Right lobe of liver (tissue), 6 donors: ENCODE measurements around the gene FAH. TPM values are rescaled to one million over a fixed set of nuclear protein-coding genes. Genes with fewer than 3 reads are reported as not detected.

Experiments used
- ATAC-seq, 4 donors: fragments of 200-7000 bp; cut with Tn5 transposase; one replicate each; pipeline ENCODE4 v1.9.1; 2020; ENCODE audit warnings: mild to moderate bottlenecking in 4 of 4, moderate library complexity in 4 of 4
- DNase-seq, 3 donors: peaks; one replicate each; pipeline ENCODE4 v3.0.0-alpha.2; 2020
- H3K27ac ChIP-seq, 3 donors: fragments of 200-600 bp; one replicate each; pipeline ENCODE4 v1.8.0; 2022
- H3K27me3 ChIP-seq, 2 donors: fragments of 200-600 bp; one replicate each; pipeline ENCODE4 v1.8.0; 2022
- H3K36me3 ChIP-seq, 4 donors: fragments of 200-600 bp; sonication (generic) in 1 of 4; one replicate each; pipeline versions ENCODE4 v1.5.1 to v1.8.0; 2017 to 2022; ENCODE audit warnings: control low read depth in 1 of 4
- H3K4me1 ChIP-seq, 4 donors: fragments of 200-600 bp; sonication (generic) in 1 of 4; one replicate each; pipeline versions ENCODE4 v1.5.1 to v1.8.0; 2017 to 2022; ENCODE audit warnings: control low read depth in 1 of 4
- H3K4me3 ChIP-seq, 3 donors: fragments of 200-600 bp; one replicate each; pipeline ENCODE4 v1.8.0; 2022
- H3K9me3 ChIP-seq, 4 donors: fragments of 200-600 bp; sonication (generic) in 1 of 4; one replicate each; pipeline versions ENCODE4 v1.5.1 to v1.8.0; 2017 to 2022; ENCODE audit warnings: control low read depth in 1 of 4
- CTCF ChIP-seq, 4 donors: fragments of 200-600 bp in 3 of 4; fragments of 450-650 bp in 1 of 4; IDR thresholded peaks; one replicate each; pipeline versions ENCODE4 v1.5.1 to v1.8.0; 2016 to 2022; ENCODE audit warnings: antibody characterized with exemption in 4 of 4, mild to moderate bottlenecking in 2 of 4
- POLR2A ChIP-seq: fragments of 450-650 bp; IDR thresholded peaks from one replicate; pipeline ENCODE4 v1.6.1; 2017; ENCODE audit warnings: antibody characterized with exemption, mild to moderate bottlenecking
- WGBS: methylation state at CpG from one replicate; pipeline ENCODE4 v1.1.6; 2018; ENCODE audit warnings: low coverage, low lambda C conversion rate; ENCODE audit not compliant: insufficient coverage; ENCODE audit errors: missing lambda C conversion rate; 5-methylcytosine and 5-hydroxymethylcytosine counted together
- intact Hi-C, 2 donors: fragments of 100-400 bp; cut with DNase I; formaldehyde crosslinking; loops; one replicate each; pipeline versions ENCODE4 v1.11.2 to v1.14.1; 2022
- total RNA-seq, 6 experiments: library from RNA; depleted of rRNA in 2 of 6; stranded (reverse); fragments of >200 nt in 2 of 6; fragmentation: NEBNext Ultra II Directional in 3 of 6; extraction: Animal tissue kit (Norgen Biotek cat#: 25700) in 3 of 6; gene quantifications; one replicate each; pipeline versions ENCODE4 v1.1.0 to v1.2.4, GENCODE V29; 2016 to 2023
- donor health status: DM: no; HTN: yes; CAD: no.
- donor health status: DM: no; HTN: no; CAD: no.
- donor health status: DM: no; HTN: no; CAD: no.
- donor health status: DM: no; HTN: yes; CAD: no.
- donor health status: DM: no; HTN: yes; CAD: no.

The FAH gene
- total RNA-seq, 6 experiments from 2014 or later: 164 to 250 (median 219) TPM

GRCh38 chr15:80208758-80209734, 56.2 kb downstream of the FAH start:
- H3K4me1 ChIP-seq: peaks cover 0 to 71% (median 28%) of the 10 kb centered on the region in 4 donors
- peak in 1 of 3 donors; percentile 69 for DNase-seq
- no peaks in the 10 kb centered on the region for H3K36me3 ChIP-seq
- no peaks in the 10 kb centered on the region for H3K9me3 ChIP-seq
- no peaks in the 10 kb centered on the region for H3K27me3 ChIP-seq
- H3K27ac ChIP-seq: peak overlapping the region in 2 of 3 donors; percentile 16 to 72
- H3K4me3 ChIP-seq: no peak overlapping the region
- intact Hi-C loops: no loop called here
- TF ChIP-seq POLR2A (no peak), CTCF (IDR thresholded peaks at IDR 0.05) (no peak)
- 47% methylated on average over 10 of the region's 11 CpGs for WGBS
- ATAC-seq: peak in 3 of 4 donors; percentile 4 to 31 (median 26)

GRCh38 chr15:80210611-80211573, 58.1 kb downstream of the FAH start:
- ATAC-seq (peak; percentile 77 to 89 (median 84)), DNase-seq (peak; percentile 71 to 85 (median 84))
- Histone ChIP-seq H3K4me1 (peaks cover 0 to 70% (median 32%) of the 10 kb centered on the region in 4 donors), H3K36me3 (no peaks in the 10 kb centered on the region), H3K27me3 (no peaks in the 10 kb centered on the region), H3K27ac (peak overlapping the region; percentile 40 to 72 (median 69)), H3K9me3 (no peaks in the 10 kb centered on the region), H3K4me3 (peak overlapping the region in 1 of 3 donors; percentile 5)
- WGBS: 33% methylated on average over 10 of the region's 12 CpGs
- no peak for TF ChIP-seq CTCF (IDR thresholded peaks at IDR 0.05)
- peak; percentile 16 for TF ChIP-seq POLR2A
- intact Hi-C loops: no loop called here

- Histone ChIP-seq H3K27ac (peak overlapping the region in 1 of 3 donors; percentile 72), H3K27me3 (no peaks in the 10 kb centered on the region), H3K36me3 (no peaks in the 10 kb centered on the region), H3K4me1 (peaks cover 0 to 59% (median 27%) of the 10 kb centered on the region in 4 donors), H3K9me3 (no peaks in the 10 kb centered on the region), H3K4me3 (no peak overlapping the region)
- ATAC-seq (peak in 3 of 4 donors; percentile 2 to 5 (median 3)), DNase-seq (no peak)
- TF ChIP-seq POLR2A (no peak), CTCF (IDR thresholded peaks at IDR 0.05) (no peak)
- intact Hi-C loops: no loop called here
- 50% methylated on average over 1 of the region's 1 CpG for WGBS
Measured at GRCh38 chr15:80211976-80212375, 59.2 kb downstream of the FAH start.

- Histone ChIP-seq H3K9me3 (no peaks in the 10 kb centered on the region), H3K4me3 (no peak overlapping the region), H3K27ac (peak overlapping the region in 1 of 3 donors; percentile 1), H3K27me3 (no peaks in the 10 kb centered on the region), H3K4me1 (peaks cover 0 to 32% (median 12%) of the 10 kb centered on the region in 4 donors), H3K36me3 (no peaks in the 10 kb centered on the region)
- TF ChIP-seq CTCF (IDR thresholded peaks at IDR 0.05) (no peak), POLR2A (no peak)
- DNase-seq: peak in 1 of 3 donors; percentile 58
- ATAC-seq: peak; percentile 30 to 68 (median 53)
- WGBS: no CpG with 5 or more reads among the region's 2 CpGs
- intact Hi-C loops: no loop called here
Measured at GRCh38 chr15:80214910-80215309, 62.1 kb downstream of the FAH start.
